ENCODE data around the gene DCBLD2.

DNA sequence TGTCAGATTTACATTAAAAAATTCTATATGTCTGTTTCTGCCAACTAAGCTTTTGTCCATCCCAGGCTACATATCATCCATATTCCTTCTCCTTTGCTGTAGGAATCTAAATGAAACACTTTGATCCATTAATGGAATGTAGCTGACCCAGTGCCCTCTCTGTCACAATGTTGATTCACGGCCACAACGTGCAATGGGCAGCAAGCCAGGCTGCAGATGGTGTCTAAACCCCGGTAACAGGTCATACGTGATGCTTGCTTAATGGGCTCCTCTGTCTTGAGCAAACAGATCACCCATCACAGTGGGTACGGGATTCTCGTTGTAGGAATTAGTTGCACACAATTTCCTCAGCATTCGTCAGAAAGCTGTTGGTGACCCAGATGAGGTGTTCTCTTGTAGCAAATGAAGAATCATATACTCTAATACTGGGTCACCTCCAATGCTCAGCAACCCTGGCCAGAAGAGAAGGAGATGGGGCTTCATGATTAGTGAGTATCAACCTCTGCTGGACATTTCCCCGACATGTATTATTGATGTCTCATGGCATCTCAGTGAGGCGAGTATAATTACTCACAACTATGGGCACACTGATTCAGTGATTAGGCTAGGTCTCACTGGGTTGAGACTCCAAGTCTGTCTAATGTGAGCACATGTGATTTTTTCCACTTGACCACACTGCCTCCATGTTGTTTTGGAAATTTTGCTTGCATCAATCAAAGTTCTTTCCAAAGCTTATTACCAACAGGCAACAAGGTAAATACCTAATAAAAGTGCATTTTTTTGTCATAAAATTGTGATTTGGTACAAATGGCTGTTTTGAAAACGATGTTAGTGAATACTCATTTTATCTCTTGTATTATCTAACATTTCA is 12.9 kb upstream of the DCBLD2 start:
- TF ChIP-seq, protein P1, sequence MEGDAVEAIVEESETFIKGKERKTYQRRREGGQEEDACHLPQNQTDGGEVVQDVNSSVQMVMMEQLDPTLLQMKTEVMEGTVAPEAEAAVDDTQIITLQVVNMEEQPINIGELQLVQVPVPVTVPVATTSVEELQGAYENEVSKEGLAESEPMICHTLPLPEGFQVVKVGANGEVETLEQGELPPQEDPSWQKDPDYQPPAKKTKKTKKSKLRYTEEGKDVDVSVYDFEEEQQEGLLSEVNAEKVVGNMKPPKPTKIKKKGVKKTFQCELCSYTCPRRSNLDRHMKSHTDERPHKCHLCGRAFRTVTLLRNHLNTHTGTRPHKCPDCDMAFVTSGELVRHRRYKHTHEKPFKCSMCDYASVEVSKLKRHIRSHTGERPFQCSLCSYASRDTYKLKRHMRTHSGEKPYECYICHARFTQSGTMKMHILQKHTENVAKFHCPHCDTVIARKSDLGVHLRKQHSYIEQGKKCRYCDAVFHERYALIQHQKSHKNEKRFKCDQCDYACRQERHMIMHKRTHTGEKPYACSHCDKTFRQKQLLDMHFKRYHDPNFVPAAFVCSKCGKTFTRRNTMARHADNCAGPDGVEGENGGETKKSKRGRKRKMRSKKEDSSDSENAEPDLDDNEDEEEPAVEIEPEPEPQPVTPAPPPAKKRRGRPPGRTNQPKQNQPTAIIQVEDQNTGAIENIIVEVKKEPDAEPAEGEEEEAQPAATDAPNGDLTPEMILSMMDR (conservative IDR thresholded peaks at IDR 0.05; ENCODE audit: low read depth, low read length) = no peak
- TF ChIP-seq EZH2 (IDR thresholded peaks at IDR 0.05; ENCODE audit: borderline replicate concordance, low read depth, low read length, poor library complexity, severe bottlenecking) = no peak
